GM12891 (cell line): ENCODE data around the gene GAREM1.
"Not testable (repeated sequence)": the region's sequence is repeated elsewhere in the genome, so short reads cannot be mapped to it uniquely, and the experiment has no call there.

Experiments used
- DNase-seq: peaks from one replicate; pipeline ENCODE4 v3.0.0; 2011; ENCODE audit warnings: low spot score; ENCODE audit not compliant: insufficient read length
- FAIRE-seq: peaks from 2 replicates; lab custom pipeline; 2011; peaks lifted over from hg19 to GRCh38; lab: Jason Lieb, UNC
- PAX5 ChIP-seq: IDR thresholded peaks from 2 replicates; pipeline ENCODE4 v1.6.1; 2011; ENCODE audit warnings: low read length, moderate library complexity, mild to moderate bottlenecking; ENCODE audit not compliant: insufficient read depth, severe bottlenecking
- POLR2A ChIP-seq: IDR thresholded peaks from 2 replicates; pipeline ENCODE4 v1.6.1; 2011; ENCODE audit warnings: low read depth, low read length, control low read depth
- POLR2AphosphoS5 ChIP-seq: IDR thresholded peaks from 2 replicates; pipeline ENCODE4 v1.6.1; 2011; ENCODE audit warnings: low read depth, low read length, control low read depth
- POU2F2 ChIP-seq: IDR thresholded peaks from 2 replicates; pipeline ENCODE4 v1.6.1; 2011; ENCODE audit warnings: low read depth, mild to moderate bottlenecking, control low read depth, low read length, moderate library complexity
- SPI1 ChIP-seq: IDR thresholded peaks from 2 replicates; pipeline ENCODE4 v1.6.1; 2011; ENCODE audit warnings: low read depth, low read length, control low read depth
- TAF1 ChIP-seq: IDR thresholded peaks from 2 replicates; pipeline ENCODE4 v1.6.1; 2011; ENCODE audit warnings: low read depth, low read length, control low read depth

The GAREM1 gene

DNA sequence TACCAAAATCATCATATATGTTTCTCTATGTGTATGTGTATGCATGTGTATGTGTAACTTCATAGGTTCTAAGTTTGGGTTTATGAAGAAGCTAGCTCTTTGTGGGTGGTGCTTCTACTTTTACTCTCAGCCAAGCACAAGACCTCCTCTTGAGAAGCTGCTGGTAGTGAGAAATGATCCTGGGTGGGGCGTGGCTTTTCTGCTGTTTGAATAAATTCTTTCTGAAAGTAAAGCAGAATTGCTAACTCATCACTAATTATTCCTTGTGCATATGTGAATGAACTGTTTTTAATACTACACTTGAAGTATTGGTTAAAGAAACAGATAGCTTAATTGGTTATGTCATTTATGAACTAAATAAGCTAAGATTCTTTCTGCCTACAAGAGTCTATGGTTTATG lies 7.6 kb upstream of the GAREM1 start:
- DNase-seq (no peak), FAIRE-seq (no peak)
- TF ChIP-seq POU2F2, result no peak
- no peak for TF ChIP-seq POLR2A
- TF ChIP-seq SPI1, result no peak
- TF ChIP-seq TAF1, result no peak
- no peak for TF ChIP-seq PAX5
- no peak for TF ChIP-seq POLR2AphosphoS5

DNA sequence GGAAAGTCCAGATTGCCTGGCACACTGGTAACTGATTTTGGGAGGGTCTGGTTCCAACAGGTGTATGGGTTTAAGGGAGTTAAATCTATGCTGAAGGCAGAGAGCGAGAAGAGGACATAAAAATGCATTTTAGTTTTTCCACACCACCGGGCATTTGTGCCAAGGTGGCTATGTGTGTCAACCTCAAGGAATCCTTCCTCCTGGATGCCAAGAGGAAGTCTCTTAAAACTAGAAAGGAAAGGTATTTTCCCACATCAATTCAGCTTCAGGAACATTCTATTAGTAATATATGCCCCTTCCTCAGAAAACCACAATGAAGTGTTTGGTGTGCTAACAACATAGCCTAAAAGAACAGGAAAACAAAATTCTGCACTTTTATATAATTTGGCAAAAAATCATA lies 5.4 kb upstream of the GAREM1 start:
- TF ChIP-seq PAX5, result no peak
- TF ChIP-seq SPI1, result no peak
- no peak for TF ChIP-seq POLR2A
- no peak for TF ChIP-seq TAF1
- no peak for TF ChIP-seq POU2F2
- TF ChIP-seq POLR2AphosphoS5, result no peak
- FAIRE-seq (no peak), DNase-seq (no peak)

DNA sequence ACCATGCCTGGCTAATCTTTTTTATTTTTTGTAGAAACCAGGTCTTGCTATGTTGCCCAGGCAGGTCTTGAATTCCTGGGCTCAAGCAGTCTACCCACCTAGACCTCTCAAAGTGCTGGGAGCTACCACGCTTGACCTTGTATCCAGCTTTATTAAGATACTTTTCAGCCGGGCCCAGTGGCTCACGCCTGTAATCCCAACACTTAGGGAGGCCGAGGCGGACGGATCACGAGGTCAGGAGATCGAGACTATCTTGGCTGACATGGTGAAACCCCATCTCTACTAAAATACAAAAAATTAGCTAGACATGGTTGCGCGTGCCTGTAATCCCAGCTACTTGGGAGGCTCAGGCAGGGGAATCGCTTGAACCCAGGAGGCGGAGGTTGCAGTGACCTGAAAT lies 4.4 kb upstream of the GAREM1 start:
- not testable (repeated sequence) for FAIRE-seq

DNA sequence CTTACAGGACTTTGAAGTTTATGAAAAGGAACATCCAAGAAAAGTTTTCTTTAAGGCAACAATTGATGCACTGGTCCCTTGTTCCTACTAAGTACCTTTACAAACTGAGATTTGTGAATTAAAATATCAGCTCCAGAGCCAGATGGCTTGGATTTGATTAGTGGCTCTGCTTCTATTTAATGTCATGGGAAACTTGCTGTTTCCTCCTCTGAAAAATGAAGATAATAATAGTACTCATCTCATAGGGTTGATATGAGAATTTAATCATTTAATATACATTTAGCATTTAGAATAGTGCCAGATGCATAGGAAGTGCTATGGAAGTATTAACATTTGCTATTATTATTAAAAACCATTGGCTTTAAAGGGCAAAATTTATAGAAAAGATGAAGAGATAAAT lies 2.6 kb upstream of the GAREM1 start:
- DNase-seq (no peak), FAIRE-seq (no peak)
- TF ChIP-seq SPI1, result no peak

More for the DNA sequence above, 4.4 kb upstream of the GAREM1 start:
- not testable (repeated sequence) for DNase-seq

DNA sequence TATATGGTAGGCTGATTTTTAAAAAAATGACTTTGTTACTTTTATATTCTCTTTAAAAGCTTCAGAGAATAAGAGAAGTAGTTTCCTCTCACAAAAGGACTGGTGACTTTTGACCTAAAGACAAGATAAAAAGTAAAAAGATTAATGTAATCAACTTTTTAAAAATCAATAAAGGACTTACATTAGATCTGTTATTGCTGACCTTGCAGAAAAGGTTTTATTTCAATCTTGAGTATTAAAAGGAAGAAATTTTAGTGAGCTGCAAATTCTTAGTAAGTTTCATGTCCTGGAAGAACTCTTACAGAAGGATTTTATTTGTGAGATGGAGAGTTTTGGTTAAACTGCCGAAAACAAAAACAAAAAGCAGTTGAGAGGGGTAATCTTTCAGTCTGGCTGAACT lies 2.2 kb upstream of the GAREM1 start:
- no peak for DNase-seq
- no peak for TF ChIP-seq TAF1
- TF ChIP-seq SPI1, result no peak
- TF ChIP-seq POU2F2, result no peak
- no peak for TF ChIP-seq PAX5
- no peak for TF ChIP-seq POLR2AphosphoS5
- no peak for TF ChIP-seq POLR2A
- FAIRE-seq, result no peak

DNA sequence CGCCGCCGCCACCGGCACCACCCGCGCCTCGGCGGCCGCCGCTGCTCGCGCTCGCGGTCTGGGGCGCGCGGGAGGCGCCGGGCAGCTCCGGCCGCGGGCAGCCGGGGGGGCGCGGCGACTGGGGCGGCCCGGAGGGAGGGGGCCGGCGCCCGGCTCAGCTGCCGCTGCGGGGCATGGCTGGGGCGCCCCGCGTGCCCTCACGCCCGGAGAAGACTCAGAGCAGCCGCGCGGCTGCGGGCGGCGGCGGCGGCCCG lies 295 bp downstream of the GAREM1 start:
- FAIRE-seq (no peak), DNase-seq (no peak)
- TF ChIP-seq SPI1 (no peak), POU2F2 (no peak), POLR2A (no peak), TAF1 (no peak), POLR2AphosphoS5 (no peak), PAX5 (no peak)

DNA sequence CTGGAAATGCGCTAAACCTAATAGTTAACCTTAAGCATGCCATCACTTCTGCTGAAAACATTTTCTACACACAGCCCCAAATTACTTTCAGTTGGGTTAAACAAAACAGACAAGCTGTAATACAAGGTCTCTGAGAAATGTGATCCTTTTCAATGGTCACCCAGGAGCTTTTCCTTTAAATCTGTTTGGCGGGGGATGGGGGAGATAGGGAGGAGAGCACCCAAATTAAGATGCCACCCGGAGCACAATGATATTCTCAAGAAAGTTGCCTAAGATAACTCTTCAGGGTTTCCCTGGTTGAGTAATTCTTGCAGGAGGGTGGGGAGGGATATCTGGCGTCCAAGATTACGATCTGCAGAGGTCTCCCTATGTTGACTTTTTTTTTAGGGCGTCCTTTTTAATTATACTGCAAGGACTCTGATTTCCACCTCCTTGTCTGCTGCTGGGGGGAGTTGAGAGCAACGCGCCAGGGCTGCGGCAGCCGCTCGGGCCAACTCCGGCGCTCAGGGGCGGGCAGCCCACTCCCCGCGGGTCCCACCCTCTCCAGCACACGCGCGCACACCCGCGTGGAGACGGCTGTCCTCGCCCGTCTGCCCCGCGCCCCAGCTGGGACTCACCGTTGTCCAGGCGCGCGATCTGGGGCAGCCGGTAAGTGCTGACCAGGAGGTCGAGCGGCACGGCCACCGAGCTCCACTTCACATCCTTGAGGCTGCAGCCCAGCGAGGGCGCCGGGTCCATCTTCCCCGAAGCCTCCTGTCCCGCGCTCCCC lies 807 bp downstream of the GAREM1 start:
- DNase-seq (peak; percentile 13), FAIRE-seq (no peak)
- TF ChIP-seq POU2F2 (no peak), POLR2A (no peak), TAF1 (no peak), PAX5 (no peak), POLR2AphosphoS5 (no peak), SPI1 (no peak)

DNA sequence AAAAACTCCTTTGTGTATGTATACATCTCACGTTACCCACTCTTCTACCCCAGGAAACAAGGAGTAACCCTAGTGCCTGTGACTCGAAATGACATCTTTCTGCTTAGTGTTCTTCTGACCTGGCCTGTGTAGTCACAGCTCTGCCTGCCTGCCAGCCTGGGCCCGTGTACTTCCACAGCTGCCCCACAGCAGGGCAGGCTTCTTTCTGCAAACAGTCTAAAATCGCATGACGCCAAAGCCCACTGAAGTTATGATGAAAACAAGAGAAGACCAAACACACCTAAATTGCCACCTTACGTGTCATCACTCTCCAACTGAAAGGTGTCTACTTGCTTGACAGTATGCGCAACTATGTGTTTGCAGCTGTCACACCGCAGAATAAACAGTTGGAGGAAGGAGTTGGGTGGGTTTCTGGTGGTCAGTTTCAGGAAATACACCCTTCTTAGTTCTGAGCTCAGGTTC lies 1.5 kb downstream of the GAREM1 start:
- DNase-seq (no peak), FAIRE-seq (peak; percentile 23)
- no peak for TF ChIP-seq PAX5
- TF ChIP-seq SPI1, result no peak
- TF ChIP-seq TAF1, result no peak
- no peak for TF ChIP-seq POLR2AphosphoS5
- TF ChIP-seq POU2F2, result no peak
- no peak for TF ChIP-seq POLR2A

DNA sequence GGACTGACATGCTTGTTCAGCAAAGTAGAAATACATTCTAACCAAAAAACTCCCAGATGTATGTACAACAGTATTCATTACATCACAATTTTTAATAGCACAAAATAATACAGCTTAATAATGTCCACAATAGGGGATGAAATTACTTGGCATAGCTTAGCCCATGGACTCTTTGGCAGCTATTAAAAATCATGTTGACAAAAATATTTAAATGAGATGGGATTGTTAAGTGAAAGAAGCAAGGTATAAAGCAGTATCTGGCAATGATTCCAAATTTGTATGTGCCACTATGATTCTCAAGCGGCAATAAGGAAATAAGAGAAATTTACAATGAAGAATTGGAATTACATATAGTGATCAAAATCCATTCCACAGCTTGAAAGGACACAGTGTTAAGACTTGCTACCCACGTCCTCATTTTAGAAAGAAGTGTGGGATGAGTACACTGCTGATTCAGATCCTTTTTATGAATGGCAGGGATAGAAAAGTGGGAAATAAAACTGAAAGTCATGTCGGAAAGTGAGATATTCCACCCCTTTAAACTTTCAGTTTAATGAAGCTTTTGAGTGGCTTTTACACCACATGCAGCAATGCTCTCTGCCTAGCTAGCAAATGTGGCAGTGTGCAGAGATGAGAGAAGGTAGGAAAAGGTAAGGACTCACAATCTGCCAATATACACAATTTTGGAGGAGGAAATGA lies 2.4 kb downstream of the GAREM1 start:
- DNase-seq (no peak), FAIRE-seq (no peak)
- TF ChIP-seq POLR2A (no peak), PAX5 (no peak), POLR2AphosphoS5 (no peak), POU2F2 (no peak), TAF1 (no peak), SPI1 (no peak)

DNA sequence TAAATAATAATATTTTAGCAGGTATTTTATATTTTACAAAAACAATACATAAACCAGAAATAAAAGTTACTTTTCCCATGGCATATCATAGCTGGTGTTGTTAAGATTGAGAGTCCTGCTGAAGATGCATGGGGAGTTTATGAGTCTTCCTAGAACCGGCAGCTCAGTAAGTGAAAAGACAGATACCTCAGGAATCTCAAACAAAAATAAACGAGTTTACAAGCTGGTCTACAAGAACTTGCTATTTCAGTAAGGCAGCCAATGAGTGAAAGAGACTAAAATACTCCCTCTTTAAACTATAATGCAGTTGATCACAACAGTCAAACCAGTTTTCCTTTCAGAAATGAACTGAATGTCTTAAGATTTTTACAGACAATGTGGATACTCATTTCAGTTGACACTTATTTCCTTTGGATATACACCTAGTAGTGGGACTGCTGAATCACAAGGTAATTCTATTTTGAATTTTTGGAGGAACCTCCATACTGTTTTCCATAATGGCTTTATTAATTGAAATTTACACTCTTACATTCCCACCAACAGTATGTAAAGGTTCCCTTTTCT lies 8.9 kb downstream of the GAREM1 start:
- TF ChIP-seq POLR2A (no peak), TAF1 (no peak), POLR2AphosphoS5 (no peak), POU2F2 (no peak), SPI1 (no peak)
- no peak for DNase-seq
- no peak for FAIRE-seq

DNA sequence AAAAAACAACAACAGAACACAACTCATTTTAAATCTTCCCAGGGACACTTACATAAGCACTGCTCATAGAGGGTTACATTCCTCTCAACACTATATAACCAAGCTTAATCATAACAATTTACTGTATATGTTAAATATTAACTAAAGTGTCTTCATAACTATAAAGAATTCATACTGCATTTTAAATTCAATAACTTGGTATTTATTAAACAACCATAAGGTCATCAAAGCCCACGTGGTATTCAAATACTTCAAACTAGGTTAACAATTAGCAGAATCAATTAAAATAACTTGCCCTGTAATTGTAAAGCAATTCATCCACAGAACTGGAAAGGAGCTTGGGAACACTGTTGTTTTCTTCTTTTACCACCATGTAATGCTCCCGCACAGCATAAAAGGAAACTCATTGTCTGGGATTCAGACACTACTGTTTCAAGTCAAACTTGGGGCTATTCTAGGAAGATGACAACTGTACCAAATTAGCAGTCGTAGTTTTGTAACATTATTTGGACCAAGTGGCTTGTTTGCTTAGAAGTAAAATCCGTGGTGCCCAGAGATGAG lies 10.4 kb downstream of the GAREM1 start:
- TF ChIP-seq POU2F2 (no peak), SPI1 (no peak), POLR2A (no peak), TAF1 (no peak)
- no peak for DNase-seq
- no peak for FAIRE-seq
